Osteocyte (in vitro differentiated cells): ENCODE data around the gene SORBS1. TPM values are rescaled to one million over a fixed set of nuclear protein-coding genes. Genes with fewer than 3 reads are reported as not detected.

ENCODE experiments used
- DNase-seq: peaks from one replicate; pipeline ENCODE4 v3.0.0; 2021; ENCODE audit warnings: mixed read lengths; ENCODE audit not compliant: unreplicated experiment; ENCODE audit errors: extremely low spot score
- H3K27ac Mint-ChIP-seq: one replicate; pipeline ENCODE4 v1.8.0; 2021; ENCODE audit warnings: mild to moderate bottlenecking, mixed read lengths; ENCODE audit not compliant: unreplicated experiment
- H3K27me3 Mint-ChIP-seq: one replicate; pipeline ENCODE4 v1.8.0; 2021; ENCODE audit warnings: mixed read lengths; ENCODE audit not compliant: unreplicated experiment
- H3K36me3 Mint-ChIP-seq: one replicate; pipeline ENCODE4 v1.8.0; 2021; ENCODE audit warnings: mixed read lengths; ENCODE audit not compliant: unreplicated experiment
- H3K4me1 Mint-ChIP-seq: one replicate; pipeline ENCODE4 v1.8.0; 2021; ENCODE audit warnings: mixed read lengths; ENCODE audit not compliant: unreplicated experiment
- H3K4me3 Mint-ChIP-seq: one replicate; pipeline ENCODE4 v1.8.0; 2021; ENCODE audit warnings: mild to moderate bottlenecking, moderate library complexity, mixed read lengths; ENCODE audit not compliant: unreplicated experiment
- H3K9me3 Mint-ChIP-seq: one replicate; pipeline ENCODE4 v1.8.0; 2021; ENCODE audit warnings: mixed read lengths; ENCODE audit not compliant: unreplicated experiment
- total RNA-seq: library from RNA; stranded (reverse); gene quantifications from 2 replicates; pipeline ENCODE4 v1.2.1, GENCODE V29; 2021
- TF ChIP-seq, protein P1 (sequence below): fragments of 200-600 bp; sonication (generic); IDR thresholded peaks from 2 replicates; pipeline ENCODE4 v1.5.0; 2021; ENCODE audit warnings: antibody characterized with exemption, mild to moderate bottlenecking, moderate library complexity

SORBS1 gene
- total RNA-seq, 1 donor from 2014 or later: 1.7 TPM

DNA sequence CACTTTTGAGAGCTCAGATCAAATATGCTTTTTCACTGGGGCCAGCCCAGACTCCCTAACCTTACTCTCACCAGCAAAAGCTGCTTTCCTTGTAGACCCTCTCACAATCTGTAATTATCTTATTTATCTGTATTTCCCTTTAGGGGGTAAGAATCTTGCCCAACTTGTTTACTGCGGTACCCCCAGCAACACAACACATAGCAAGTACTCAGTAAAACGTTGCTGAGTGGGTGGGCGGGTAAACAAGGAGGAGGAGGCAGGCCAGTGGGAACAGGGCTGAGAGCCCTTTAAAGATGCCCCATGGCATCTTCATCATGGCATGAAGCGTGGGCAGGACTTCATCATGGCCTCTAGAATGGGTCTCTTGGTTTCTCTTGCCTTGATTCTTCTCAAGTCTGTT is 64.2 kb downstream of the SORBS1 start:
- Mint-ChIP-seq H3K36me3 (no peaks in the 10 kb centered on the region), H3K4me1 (peaks cover 5% of the 10 kb centered on the region), H3K9me3 (no peaks in the 10 kb centered on the region), H3K4me3 (no peak overlapping the region), H3K27ac (no peak overlapping the region), H3K27me3 (peaks cover 6% of the 10 kb centered on the region)
- no peak for DNase-seq
- TF ChIP-seq, protein P1, sequence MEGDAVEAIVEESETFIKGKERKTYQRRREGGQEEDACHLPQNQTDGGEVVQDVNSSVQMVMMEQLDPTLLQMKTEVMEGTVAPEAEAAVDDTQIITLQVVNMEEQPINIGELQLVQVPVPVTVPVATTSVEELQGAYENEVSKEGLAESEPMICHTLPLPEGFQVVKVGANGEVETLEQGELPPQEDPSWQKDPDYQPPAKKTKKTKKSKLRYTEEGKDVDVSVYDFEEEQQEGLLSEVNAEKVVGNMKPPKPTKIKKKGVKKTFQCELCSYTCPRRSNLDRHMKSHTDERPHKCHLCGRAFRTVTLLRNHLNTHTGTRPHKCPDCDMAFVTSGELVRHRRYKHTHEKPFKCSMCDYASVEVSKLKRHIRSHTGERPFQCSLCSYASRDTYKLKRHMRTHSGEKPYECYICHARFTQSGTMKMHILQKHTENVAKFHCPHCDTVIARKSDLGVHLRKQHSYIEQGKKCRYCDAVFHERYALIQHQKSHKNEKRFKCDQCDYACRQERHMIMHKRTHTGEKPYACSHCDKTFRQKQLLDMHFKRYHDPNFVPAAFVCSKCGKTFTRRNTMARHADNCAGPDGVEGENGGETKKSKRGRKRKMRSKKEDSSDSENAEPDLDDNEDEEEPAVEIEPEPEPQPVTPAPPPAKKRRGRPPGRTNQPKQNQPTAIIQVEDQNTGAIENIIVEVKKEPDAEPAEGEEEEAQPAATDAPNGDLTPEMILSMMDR: no peak

DNA sequence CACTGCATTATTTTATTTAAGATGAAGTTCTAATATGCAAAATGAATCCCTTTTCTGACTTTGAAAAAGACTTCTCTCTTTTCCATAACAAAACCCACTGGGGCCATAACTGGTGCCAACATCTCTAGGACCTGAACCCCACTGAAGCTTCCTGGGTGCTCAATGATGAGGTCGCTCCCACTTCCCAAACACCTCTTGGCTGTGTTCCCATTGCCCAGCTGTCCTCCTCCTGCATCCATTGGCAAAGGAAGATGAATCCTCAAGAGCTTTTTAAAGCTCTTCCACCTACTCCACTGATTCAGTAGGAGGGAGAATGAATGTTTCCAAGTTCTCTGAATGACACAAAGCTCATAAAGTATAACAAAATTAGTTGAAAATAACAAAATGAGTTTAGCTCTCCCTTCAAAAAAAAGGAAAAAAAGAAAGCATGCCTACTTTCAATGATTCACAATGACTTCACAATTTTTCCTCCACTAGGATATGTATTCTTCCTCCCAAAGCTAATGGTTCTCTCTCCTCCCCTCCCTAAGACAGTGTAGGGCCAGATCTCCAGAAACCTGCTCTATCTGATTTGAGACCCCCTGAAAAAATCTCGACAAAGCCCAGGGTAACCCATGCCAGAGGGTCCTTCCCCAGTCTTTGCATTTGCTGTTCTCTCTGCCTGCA is 64.8 kb downstream of the SORBS1 start:
- H3K27me3 Mint-ChIP-seq: peaks cover 3% of the 10 kb centered on the region
- H3K36me3 Mint-ChIP-seq: no peaks in the 10 kb centered on the region
- no peak for DNase-seq
- TF ChIP-seq, protein P1: no peak
- H3K4me3 Mint-ChIP-seq: no peak overlapping the region
- H3K9me3 Mint-ChIP-seq: no peaks in the 10 kb centered on the region
- H3K4me1 Mint-ChIP-seq: peaks cover 5% of the 10 kb centered on the region
- no peak overlapping the region for H3K27ac Mint-ChIP-seq

DNA sequence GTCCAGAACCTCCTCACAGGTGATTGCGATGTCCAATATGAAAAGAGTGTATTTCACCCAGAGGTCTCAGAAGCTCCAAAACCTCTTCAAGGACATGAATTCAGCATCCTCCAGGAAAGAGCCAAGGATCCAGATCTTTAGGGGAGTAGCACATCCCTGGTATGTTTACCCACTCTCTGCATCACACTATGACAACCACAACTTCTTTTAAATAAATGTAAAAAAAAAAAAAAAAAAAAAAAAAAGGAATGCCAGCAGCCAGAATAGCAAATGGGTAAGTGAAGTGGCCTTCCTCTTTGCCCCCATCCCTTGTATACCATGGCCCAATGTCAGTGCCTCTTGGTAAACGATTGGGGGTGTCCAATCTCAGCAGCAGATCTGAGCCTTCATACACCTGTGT is 67.3 kb downstream of the SORBS1 start:
- Mint-ChIP-seq H3K4me1 (no peaks in the 10 kb centered on the region), H3K4me3 (no peak overlapping the region), H3K9me3 (no peaks in the 10 kb centered on the region), H3K27ac (no peak overlapping the region), H3K36me3 (no peaks in the 10 kb centered on the region), H3K27me3 (peaks cover 6% of the 10 kb centered on the region)
- DNase-seq: no peak
- TF ChIP-seq, protein P1: no peak

DNA sequence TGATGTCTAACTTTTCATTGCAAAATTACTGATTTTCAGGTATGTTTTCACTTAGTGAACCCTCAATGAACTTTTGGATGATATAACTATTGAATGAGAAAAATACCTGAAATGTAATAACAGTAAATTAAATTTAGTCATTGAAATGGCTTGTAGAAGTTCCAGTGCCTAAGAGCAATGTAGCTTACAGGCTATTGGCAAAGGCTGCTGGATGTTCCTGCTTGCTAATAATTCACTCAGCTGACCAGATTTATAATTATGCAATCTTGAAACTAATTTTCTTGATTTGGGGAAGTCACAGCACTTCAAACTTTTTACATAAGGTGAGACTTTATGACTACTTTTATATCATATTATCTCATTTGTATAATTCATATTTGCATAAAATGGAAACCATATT is 73.2 kb downstream of the SORBS1 start:
- H3K36me3 Mint-ChIP-seq: no peaks in the 10 kb centered on the region
- H3K27ac Mint-ChIP-seq: no peak overlapping the region
- TF ChIP-seq, protein P1: no peak
- no peak overlapping the region for H3K4me3 Mint-ChIP-seq
- DNase-seq: no peak
- H3K9me3 Mint-ChIP-seq: no peaks in the 10 kb centered on the region
- peaks cover 6% of the 10 kb centered on the region for H3K27me3 Mint-ChIP-seq
- H3K4me1 Mint-ChIP-seq: no peaks in the 10 kb centered on the region

DNA sequence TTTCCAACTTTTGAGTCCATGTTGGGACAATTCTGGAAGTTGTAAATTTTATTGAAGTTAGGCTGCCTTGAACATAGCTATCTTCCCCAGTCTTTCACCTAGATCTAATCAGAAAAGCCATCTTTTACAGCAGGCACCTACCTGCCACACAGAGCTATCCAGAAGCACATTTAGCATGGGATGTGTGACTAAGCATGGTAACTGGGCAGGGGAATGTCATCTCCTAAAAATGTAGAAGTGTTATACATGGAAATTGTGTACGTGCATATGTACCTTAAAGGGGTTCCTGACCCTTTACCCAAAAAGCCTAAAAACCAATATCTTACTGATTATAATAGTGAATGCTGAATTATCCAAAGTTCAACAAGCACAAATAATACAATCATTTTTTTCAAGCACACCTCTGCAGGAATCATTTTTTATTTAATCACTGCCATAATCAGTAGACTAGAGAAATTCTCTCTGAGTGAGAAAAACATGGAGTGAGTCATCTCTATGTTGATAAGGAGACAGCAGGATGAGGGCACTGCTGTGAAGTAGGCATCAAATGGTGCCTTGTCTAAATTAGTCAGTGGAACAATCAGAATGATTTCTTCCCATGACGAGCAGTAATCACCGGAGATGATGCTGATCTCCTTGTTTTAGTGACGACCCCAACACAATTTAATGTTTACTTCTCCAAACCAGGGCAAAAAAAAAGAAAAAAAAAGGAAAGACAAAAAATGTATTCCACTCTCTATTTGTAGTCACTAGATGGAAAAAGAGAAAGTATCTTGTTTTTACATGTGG is 75.9 kb downstream of the SORBS1 start:
- Mint-ChIP-seq H3K9me3 (no peaks in the 10 kb centered on the region), H3K27me3 (peaks cover 8% of the 10 kb centered on the region), H3K27ac (no peak overlapping the region), H3K4me3 (no peak overlapping the region), H3K4me1 (no peaks in the 10 kb centered on the region), H3K36me3 (no peaks in the 10 kb centered on the region)
- no peak for DNase-seq
- TF ChIP-seq, protein P1: no peak
